Naive thymus-derived CD8-positive, alpha-beta T cell (primary cell): Measurements from ENCODE around the gene NT5C2. TPM values are rescaled to one million over a fixed set of nuclear protein-coding genes. Genes with fewer than 3 reads are reported as not detected.
"Not testable (repeated sequence)": the region's sequence is repeated elsewhere in the genome, so short reads cannot be mapped to it uniquely, and the experiment has no call there.

Source experiments
- ATAC-seq, 2 donors: fragments of 150-1000 bp; cut with Tn5 transposase in 1 of 2; sonication (Bioruptor Pico), chemical (Tn5 transposase) in 1 of 2; 1 replicate in 1 of 2; 2 replicates in 1 of 2; pipeline ENCODE4 v1.10.0; 2021; ENCODE audit warnings: mild to moderate bottlenecking in 2 of 2, moderate library complexity in 2 of 2
- POLR2A ChIA-PET: fragments of 350-600 bp; sonication (Branson Sonifier 250); formaldehyde crosslinking; loops from one replicate; lab custom pipeline; 2021; ENCODE audit warnings: antibody characterized with exemption; lab: Charles Lee
- DNase-seq, 10 donors: peaks; one replicate each; pipeline versions ENCODE4 v3.0.0 to v3.0.0-alpha.2; 2020 to 2022
- H3K27ac Mint-ChIP-seq, 10 donors: one replicate each; pipeline ENCODE4 v1.8.0; 2020 to 2022; ENCODE audit warnings: mild to moderate bottlenecking in 10 of 10, mixed read lengths in 10 of 10, moderate library complexity in 4 of 10, inconsistent platforms in 1 of 10
- H3K27me3 Mint-ChIP-seq, 5 donors: one replicate each; pipeline ENCODE4 v1.8.0; 2021 to 2022; ENCODE audit warnings: mixed read lengths in 5 of 5
- H3K36me3 Mint-ChIP-seq, 3 donors: one replicate each; pipeline ENCODE4 v1.8.0; 2020 to 2022; ENCODE audit warnings: mixed read lengths in 3 of 3, mild to moderate bottlenecking in 2 of 3, inconsistent platforms in 1 of 3
- H3K4me1 Mint-ChIP-seq, 4 donors: one replicate each; pipeline ENCODE4 v1.8.0; 2021 to 2022; ENCODE audit warnings: mixed read lengths in 4 of 4
- H3K4me3 Mint-ChIP-seq, 10 donors: one replicate each; pipeline ENCODE4 v1.8.0; 2020 to 2022; ENCODE audit warnings: mild to moderate bottlenecking in 10 of 10, mixed read lengths in 10 of 10, moderate library complexity in 6 of 10, inconsistent platforms in 1 of 10
- H3K9me3 Mint-ChIP-seq, 9 donors: one replicate each; pipeline ENCODE4 v1.8.0; 2020 to 2022; ENCODE audit warnings: mixed read lengths in 9 of 9, mild to moderate bottlenecking in 3 of 9, inconsistent platforms in 1 of 9, moderate library complexity in 1 of 9
- polyA plus RNA-seq, 3 donors: library from polyadenylated mRNA; unstranded; fragments of 300-500 nt; fragmentation: Illumina TruSeq; gene quantifications; one replicate each; pipeline ENCODE4 v1.2.3, GENCODE V29; 2021
- total RNA-seq, 8 experiments: library from RNA in 2 of 8; stranded (reverse) in 2 of 8; gene quantifications; one replicate each; pipeline ENCODE4 v1.2.3 and lab custom pipeline; 2021 to 2026

NT5C2 gene
- total and polyA plus RNA-seq, 5 experiments from 2014 or later, result 48.1 to 94.7 (median 63.9) TPM

- H3K9me3 Mint-ChIP-seq, result no peaks in the 10 kb centered on the region
- no peak overlapping the region for H3K4me3 Mint-ChIP-seq
- no peaks in the 10 kb centered on the region for H3K4me1 Mint-ChIP-seq
- POLR2A ChIA-PET, result no interaction called here
- no peaks in the 10 kb centered on the region for H3K27me3 Mint-ChIP-seq
- peak overlapping the region in 1 of 10 donors; percentile 40 for H3K27ac Mint-ChIP-seq
- ATAC-seq, result no peak
- H3K36me3 Mint-ChIP-seq, result peaks cover 0 to 38% (median 20%) of the 10 kb centered on the region in 3 donors
- DNase-seq, result no peak
These were observed 116.1 kb downstream of the NT5C2 start for GRCh38 chr10:103077020-103077419.

- no peak for DNase-seq
- Mint-ChIP-seq H3K27ac (peak overlapping the region in 1 of 10 donors; percentile 34), H3K9me3 (no peaks in the 10 kb centered on the region), H3K27me3 (no peaks in the 10 kb centered on the region), H3K4me1 (peaks cover 17 to 33% (median 29%) of the 10 kb centered on the region in 4 donors), H3K4me3 (no peak overlapping the region), H3K36me3 (peaks cover 0 to 32% (median 14%) of the 10 kb centered on the region in 3 donors)
- POLR2A ChIA-PET, result interaction anchor here (0.5 to 5.8 kb wide), 2 partner anchors 138 to 155 kb away, joined by 3 to 28 read pairs; partner anchors contain the start of gene CNNM2
- no peak for ATAC-seq
These were observed 120.2 kb downstream of the NT5C2 start for GRCh38 chr10:103072891-103073290.

- no peak for DNase-seq
- POLR2A ChIA-PET, result interaction anchor here (0.5 to 5.8 kb wide), 2 partner anchors 137 to 155 kb away, joined by 3 to 28 read pairs; partner anchors contain the start of gene CNNM2
- no peak overlapping the region for H3K27ac Mint-ChIP-seq
- H3K27me3 Mint-ChIP-seq, result no peaks in the 10 kb centered on the region
- peaks cover 19 to 35% (median 30%) of the 10 kb centered on the region in 4 donors for H3K4me1 Mint-ChIP-seq
- peaks cover 0 to 26% (median 10%) of the 10 kb centered on the region in 3 donors for H3K36me3 Mint-ChIP-seq
- no peak overlapping the region for H3K4me3 Mint-ChIP-seq
- ATAC-seq, result no peak
- H3K9me3 Mint-ChIP-seq, result no peaks in the 10 kb centered on the region
These were observed 120.8 kb downstream of the NT5C2 start for GRCh38 chr10:103072276-103072675.

- Mint-ChIP-seq H3K27ac (peak overlapping the region; percentile 8 to 88 (median 60)), H3K4me3 (peak overlapping the region in 6 of 10 donors; percentile 6 to 44 (median 27)), H3K36me3 (peaks cover 0 to 5% (median 3%) of the 10 kb centered on the region in 3 donors), H3K4me1 (peaks cover 19 to 36% (median 30%) of the 10 kb centered on the region in 4 donors), H3K9me3 (no peaks in the 10 kb centered on the region), H3K27me3 (no peaks in the 10 kb centered on the region)
- DNase-seq (peak; percentile 47 to 84 (median 70)), ATAC-seq (peak; percentile 86 to 93)
- POLR2A ChIA-PET, result interaction anchor here (0.6 to 5.8 kb wide), 3 partner anchors 152 to 1016 kb away, joined by 3 to 28 read pairs (median 4); partner anchors contain the start of gene CNNM2
These were observed 123.4 kb downstream of the NT5C2 start for GRCh38 chr10:103069453-103070331.

GRCh38 chr10:103067956-103068355 lies 125.1 kb downstream of the NT5C2 start:
- POLR2A ChIA-PET, result interaction anchor here (1.0 to 5.8 kb wide), 2 partner anchors 151 to 232 kb away, joined by 3 to 28 read pairs; partner anchors contain the start of gene CNNM2
- Mint-ChIP-seq H3K36me3 (peaks cover 0 to 3% (median 0%) of the 10 kb centered on the region in 3 donors), H3K27me3 (no peaks in the 10 kb centered on the region), H3K4me1 (peaks cover 19 to 36% (median 30%) of the 10 kb centered on the region in 4 donors), H3K4me3 (no peak overlapping the region), H3K9me3 (no peaks in the 10 kb centered on the region), H3K27ac (peak overlapping the region in 1 of 10 donors; percentile 24)
- no peak for ATAC-seq
- no peak for DNase-seq

GRCh38 chr10:103067484-103067883 lies 125.6 kb downstream of the NT5C2 start:
- peaks cover 19 to 36% (median 30%) of the 10 kb centered on the region in 4 donors for H3K4me1 Mint-ChIP-seq
- H3K9me3 Mint-ChIP-seq, result no peaks in the 10 kb centered on the region
- ATAC-seq (no peak), DNase-seq (no peak)
- H3K4me3 Mint-ChIP-seq, result no peak overlapping the region
- POLR2A ChIA-PET, result interaction anchor here (1.0 kb wide), 1 partner anchor 149 kb away, joined by 5 read pairs; the partner anchor contains the start of gene CNNM2
- H3K27ac Mint-ChIP-seq, result peak overlapping the region in 1 of 10 donors; percentile 40
- no peaks in the 10 kb centered on the region for H3K27me3 Mint-ChIP-seq
- peaks cover 0 to 3% (median 0%) of the 10 kb centered on the region in 3 donors for H3K36me3 Mint-ChIP-seq

GRCh38 chr10:103067099-103067477 lies 126.0 kb downstream of the NT5C2 start:
- H3K27ac Mint-ChIP-seq, result peak overlapping the region in 2 of 10 donors; percentile 40 to 57
- not testable (repeated sequence) for H3K36me3 Mint-ChIP-seq, H3K27me3 Mint-ChIP-seq, H3K9me3 Mint-ChIP-seq, H3K4me3 Mint-ChIP-seq, DNase-seq, ATAC-seq
- POLR2A ChIA-PET, result interaction anchor here (1.0 kb wide), 1 partner anchor 149 kb away, joined by 5 read pairs; the partner anchor contains the start of gene CNNM2
- peaks cover 19 to 36% (median 30%) of the 10 kb centered on the region in 4 donors for H3K4me1 Mint-ChIP-seq

- POLR2A ChIA-PET, result interaction anchor here (1.0 kb wide), 1 partner anchor 148 kb away, joined by 5 read pairs; the partner anchor contains the start of gene CNNM2
- ATAC-seq, result no peak
- H3K27ac Mint-ChIP-seq, result peak overlapping the region in 3 of 10 donors; percentile 11 to 57 (median 40)
These were observed 126.7 kb downstream of the NT5C2 start for GRCh38 chr10:103066141-103067098.

GRCh38 chr10:103064956-103065355 lies 128.1 kb downstream of the NT5C2 start:
- no peak for DNase-seq
- Mint-ChIP-seq H3K9me3 (no peaks in the 10 kb centered on the region), H3K4me1 (peaks cover 9 to 18% (median 16%) of the 10 kb centered on the region in 4 donors), H3K27me3 (no peaks in the 10 kb centered on the region), H3K36me3 (peaks cover 0 to 3% (median 0%) of the 10 kb centered on the region in 3 donors), H3K4me3 (no peak overlapping the region), H3K27ac (no peak overlapping the region)
- ATAC-seq, result no peak
- POLR2A ChIA-PET, result interaction anchor here (1.9 kb wide), 1 partner anchor 147 kb away, joined by 10 read pairs; the partner anchor contains the start of gene CNNM2

More at GRCh38 chr10:103066141-103067098, 126.7 kb downstream of the NT5C2 start:
- H3K27me3 Mint-ChIP-seq, result no peaks in the 10 kb centered on the region
- no peak for DNase-seq
- H3K4me1 Mint-ChIP-seq, result peaks cover 15 to 32% (median 28%) of the 10 kb centered on the region in 4 donors
- H3K9me3 Mint-ChIP-seq, result no peaks in the 10 kb centered on the region
- H3K36me3 Mint-ChIP-seq, result peaks cover 0 to 3% (median 0%) of the 10 kb centered on the region in 3 donors
- no peak overlapping the region for H3K4me3 Mint-ChIP-seq

- H3K27me3 Mint-ChIP-seq, result no peaks in the 10 kb centered on the region
- H3K9me3 Mint-ChIP-seq, result no peaks in the 10 kb centered on the region
- no peak for ATAC-seq
- peaks cover 0 to 3% (median 1%) of the 10 kb centered on the region in 4 donors for H3K4me1 Mint-ChIP-seq
- no peak overlapping the region for H3K27ac Mint-ChIP-seq
- DNase-seq, result no peak
- no peak overlapping the region for H3K4me3 Mint-ChIP-seq
- H3K36me3 Mint-ChIP-seq, result peaks cover 0 to 5% (median 3%) of the 10 kb centered on the region in 3 donors
- POLR2A ChIA-PET, result no interaction called here
These were observed 130.1 kb downstream of the NT5C2 start for GRCh38 chr10:103062854-103063590.

- no peak for ATAC-seq
- POLR2A ChIA-PET, result no interaction called here
- H3K27ac Mint-ChIP-seq, result no peak overlapping the region
These were observed 132.5 kb downstream of the NT5C2 start for GRCh38 chr10:103060575-103060974.

More at GRCh38 chr10:103060575-103060974, 132.5 kb downstream of the NT5C2 start:
- Mint-ChIP-seq H3K4me1 (no peaks in the 10 kb centered on the region), H3K27me3 (no peaks in the 10 kb centered on the region), H3K4me3 (no peak overlapping the region), H3K9me3 (no peaks in the 10 kb centered on the region), H3K36me3 (peaks cover 5 to 23% (median 6%) of the 10 kb centered on the region in 3 donors)
- DNase-seq, result no peak
